ENCODE data around the gene ESYT3.

DNA sequence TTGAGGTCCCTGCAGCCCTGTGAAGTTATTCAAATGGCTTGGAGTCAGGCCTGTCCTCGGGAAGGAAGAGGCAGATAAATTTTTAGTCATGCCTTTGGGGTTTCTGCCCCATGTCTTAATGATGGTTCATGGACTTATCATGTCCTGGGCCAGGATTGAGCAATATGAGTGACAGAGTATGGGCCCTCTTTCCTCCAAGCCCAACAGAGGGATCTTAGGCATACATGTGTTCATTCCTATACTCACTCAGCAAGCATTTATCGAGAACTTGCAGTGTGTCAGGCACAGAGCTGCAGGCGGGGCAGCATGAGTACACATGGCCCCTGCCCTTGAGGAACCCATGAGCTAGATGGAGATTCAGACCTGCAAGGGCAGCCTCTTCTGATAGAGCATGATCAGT is 6.2 kb downstream of the ESYT3 start:
- TF ChIP-seq, protein P1, sequence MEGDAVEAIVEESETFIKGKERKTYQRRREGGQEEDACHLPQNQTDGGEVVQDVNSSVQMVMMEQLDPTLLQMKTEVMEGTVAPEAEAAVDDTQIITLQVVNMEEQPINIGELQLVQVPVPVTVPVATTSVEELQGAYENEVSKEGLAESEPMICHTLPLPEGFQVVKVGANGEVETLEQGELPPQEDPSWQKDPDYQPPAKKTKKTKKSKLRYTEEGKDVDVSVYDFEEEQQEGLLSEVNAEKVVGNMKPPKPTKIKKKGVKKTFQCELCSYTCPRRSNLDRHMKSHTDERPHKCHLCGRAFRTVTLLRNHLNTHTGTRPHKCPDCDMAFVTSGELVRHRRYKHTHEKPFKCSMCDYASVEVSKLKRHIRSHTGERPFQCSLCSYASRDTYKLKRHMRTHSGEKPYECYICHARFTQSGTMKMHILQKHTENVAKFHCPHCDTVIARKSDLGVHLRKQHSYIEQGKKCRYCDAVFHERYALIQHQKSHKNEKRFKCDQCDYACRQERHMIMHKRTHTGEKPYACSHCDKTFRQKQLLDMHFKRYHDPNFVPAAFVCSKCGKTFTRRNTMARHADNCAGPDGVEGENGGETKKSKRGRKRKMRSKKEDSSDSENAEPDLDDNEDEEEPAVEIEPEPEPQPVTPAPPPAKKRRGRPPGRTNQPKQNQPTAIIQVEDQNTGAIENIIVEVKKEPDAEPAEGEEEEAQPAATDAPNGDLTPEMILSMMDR (IDR thresholded peaks at IDR 0.05), result no peak
- TF ChIP-seq POLR2A (IDR thresholded peaks at IDR 0.05), result no peak
- no peak for TF ChIP-seq EP300 (IDR thresholded peaks at IDR 0.05)

All from suprapubic skin (tissue), 3 donors.